ENCODE results near the gene SGCD. TPM values are rescaled to one million over a fixed set of nuclear protein-coding genes. Genes with fewer than 3 reads are reported as not detected.

The SGCD gene
- total RNA-seq, 1 experiment from 2014 or later, result not detected

DNA sequence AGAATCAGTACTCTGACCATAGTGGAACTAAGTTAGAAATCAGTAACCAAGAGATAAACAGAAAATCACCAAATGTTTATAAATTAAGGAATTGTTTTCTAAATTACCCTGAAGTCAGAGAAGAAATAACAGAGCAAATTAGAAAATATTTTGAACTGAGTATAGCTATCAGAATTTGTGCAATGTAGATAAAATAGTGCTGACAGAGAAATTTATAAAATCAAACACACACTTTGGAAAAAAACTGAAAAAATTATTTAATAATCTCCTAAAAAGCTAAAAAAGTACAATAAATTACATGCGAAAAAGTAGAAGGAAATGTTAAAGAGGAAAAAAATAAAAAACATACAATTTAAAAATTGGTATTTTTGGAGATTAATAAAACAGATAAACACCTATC, 486.0 kb downstream of the SGCD start (continued):
- TF ChIP-seq EZH2phosphoT487 (IDR thresholded peaks at IDR 0.05; ENCODE audit: borderline replicate concordance), result no peak
- no peak for TF ChIP-seq POLR2AphosphoS5 (IDR thresholded peaks at IDR 0.05; ENCODE audit: low read depth, low read length)
- TF ChIP-seq ZNF274 (IDR thresholded peaks at IDR 0.05; ENCODE audit: low read depth, low read length), result no peak
- no peak for TF ChIP-seq EZH2 (IDR thresholded peaks at IDR 0.05)
- no peak for TF ChIP-seq SRF (IDR thresholded peaks at IDR 0.05; ENCODE audit: low read depth)

DNA sequence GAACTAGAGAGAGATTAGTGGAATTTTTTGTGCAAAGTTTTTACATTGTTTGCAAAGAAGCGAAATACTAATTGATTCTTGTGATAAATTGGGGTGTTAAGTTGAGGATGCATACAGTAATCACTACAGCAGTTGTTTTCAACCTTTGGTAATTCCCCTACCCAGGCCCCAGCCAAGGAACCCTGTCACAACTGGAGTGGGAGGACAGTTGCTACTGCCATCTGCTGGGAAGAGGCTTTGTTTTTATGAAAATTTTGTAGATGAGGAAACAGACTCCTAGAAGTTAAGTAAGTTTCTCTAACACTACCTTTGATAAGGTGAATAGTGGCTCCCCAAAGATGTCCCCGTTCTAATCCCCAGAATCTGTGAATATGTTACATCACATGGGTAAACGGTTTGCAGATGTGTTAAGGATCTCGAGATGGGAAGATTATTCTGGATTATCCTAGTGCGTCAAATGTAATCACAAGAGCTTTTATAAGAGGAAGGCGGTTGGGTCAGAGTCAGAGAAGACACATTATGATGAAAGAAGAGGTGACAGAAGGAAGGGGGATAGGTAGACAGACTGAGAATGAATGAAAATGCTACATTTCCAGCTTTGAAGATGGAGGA, 489.1 kb downstream of the SGCD start:
- no peaks in the 10 kb centered on the region for H3K27me3 ChIP-seq (ENCODE audit: insufficient read depth, low read length)
- TF ChIP-seq, protein P1, sequence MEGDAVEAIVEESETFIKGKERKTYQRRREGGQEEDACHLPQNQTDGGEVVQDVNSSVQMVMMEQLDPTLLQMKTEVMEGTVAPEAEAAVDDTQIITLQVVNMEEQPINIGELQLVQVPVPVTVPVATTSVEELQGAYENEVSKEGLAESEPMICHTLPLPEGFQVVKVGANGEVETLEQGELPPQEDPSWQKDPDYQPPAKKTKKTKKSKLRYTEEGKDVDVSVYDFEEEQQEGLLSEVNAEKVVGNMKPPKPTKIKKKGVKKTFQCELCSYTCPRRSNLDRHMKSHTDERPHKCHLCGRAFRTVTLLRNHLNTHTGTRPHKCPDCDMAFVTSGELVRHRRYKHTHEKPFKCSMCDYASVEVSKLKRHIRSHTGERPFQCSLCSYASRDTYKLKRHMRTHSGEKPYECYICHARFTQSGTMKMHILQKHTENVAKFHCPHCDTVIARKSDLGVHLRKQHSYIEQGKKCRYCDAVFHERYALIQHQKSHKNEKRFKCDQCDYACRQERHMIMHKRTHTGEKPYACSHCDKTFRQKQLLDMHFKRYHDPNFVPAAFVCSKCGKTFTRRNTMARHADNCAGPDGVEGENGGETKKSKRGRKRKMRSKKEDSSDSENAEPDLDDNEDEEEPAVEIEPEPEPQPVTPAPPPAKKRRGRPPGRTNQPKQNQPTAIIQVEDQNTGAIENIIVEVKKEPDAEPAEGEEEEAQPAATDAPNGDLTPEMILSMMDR (IDR thresholded peaks at IDR 0.05 in 2 of 3, conservative IDR thresholded peaks at IDR 0.05 in 1 of 3; ENCODE audit: borderline replicate concordance in 1 of 3, insufficient read depth in 1 of 3, low read depth in 2 of 3, low read length in 2 of 3), result peak; percentile 13 to 57 (median 47); a peak in 4 of 6 replicates
- TF ChIP-seq EGR1 (IDR thresholded peaks at IDR 0.05; ENCODE audit: low read depth) (no peak), ZNF274 (IDR thresholded peaks at IDR 0.05; ENCODE audit: low read depth, low read length) (no peak), RAD21 (IDR thresholded peaks at IDR 0.05; ENCODE audit: low read depth) (peak; percentile 48), TCF7L2 (IDR thresholded peaks at IDR 0.05; ENCODE audit: borderline replicate concordance, extremely low read depth, insufficient read depth, insufficient read length) (no peak), SP1 (IDR thresholded peaks at IDR 0.05; ENCODE audit: low read depth) (no peak), POLR2AphosphoS5 (IDR thresholded peaks at IDR 0.05; ENCODE audit: low read depth, low read length) (no peak), SIN3A (IDR thresholded peaks at IDR 0.05; ENCODE audit: low read depth) (no peak)
- TF ChIP-seq, protein P2, sequence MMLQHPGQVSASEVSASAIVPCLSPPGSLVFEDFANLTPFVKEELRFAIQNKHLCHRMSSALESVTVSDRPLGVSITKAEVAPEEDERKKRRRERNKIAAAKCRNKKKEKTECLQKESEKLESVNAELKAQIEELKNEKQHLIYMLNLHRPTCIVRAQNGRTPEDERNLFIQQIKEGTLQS (IDR thresholded peaks at IDR 0.05), result no peak
- ChIA-PET RAD21 (ENCODE audit: low non-redundant PET in 1 of 2, low total read pairs in 2 of 2, uncharacterized antibody in 2 of 2, unreplicated experiment in 2 of 2) (no interaction called here), CTCF (interaction anchor here (1.2 kb wide), 1 partner anchor 872 kb away, joined by 4 read pairs; no protein-coding TSS in a partner anchor), POLR2A (no interaction called here)
- H2AFZ ChIP-seq (ENCODE audit: low read depth, low read length, poor library complexity, severe bottlenecking), result no peak overlapping the region
- H3K9me2 ChIP-seq (ENCODE audit: insufficient read depth), result no peaks in the 10 kb centered on the region
- H4K20me1 ChIP-seq (ENCODE audit: insufficient read depth), result no peaks in the 10 kb centered on the region
- no peak overlapping the region for H3K4me2 ChIP-seq (ENCODE audit: low read length)
- BruUV-seq (replicated peaks), result no TSS peak
- H3K9ac ChIP-seq (ENCODE audit: low read length), result no peak overlapping the region
- DNase-seq (ENCODE audit: low read depth, low spot score) (no peak), ATAC-seq (peak; percentile 67)
- no peak overlapping the region for H3K4me3 ChIP-seq (replicated peaks in 1 of 2; ENCODE audit: low read depth in 1 of 2, low read length in 2 of 2)
- intact Hi-C loops (cut with micrococcal nuclease), result loop anchor here (2.0 kb wide), 3 partner anchors 871 to 1677 kb away; no protein-coding TSS in a partner anchor
- no peaks in the 10 kb centered on the region for H3K79me2 ChIP-seq (ENCODE audit: insufficient read depth, low read length)
- H3K27ac ChIP-seq (ENCODE audit: low read depth, low read length), result no peak overlapping the region
- H3K36me3 ChIP-seq (ENCODE audit: control insufficient read depth in 1 of 2, insufficient read depth in 2 of 2, low read length in 2 of 2), result no peaks in the 10 kb centered on the region
- H3K4me1 ChIP-seq (ENCODE audit: control insufficient read depth in 1 of 2, insufficient read depth in 2 of 2, low read length in 2 of 2), result no peaks in the 10 kb centered on the region
- H3K9me3 ChIP-seq (ENCODE audit: control insufficient read depth in 1 of 2, insufficient read depth in 1 of 2, low read depth in 1 of 2, low read length in 2 of 2), result no peaks in the 10 kb centered on the region

All from HCT116 (cell line).